H9 (cell line): ENCODE data around the gene REG4. TPM values are rescaled to one million over a fixed set of nuclear protein-coding genes. Genes with fewer than 3 reads are reported as not detected.

Source experiments
- DNase-seq: peaks from one replicate; pipeline ENCODE4 v3.0.0-alpha.2; 2017
- H2AFZ ChIP-seq: one replicate; pipeline ENCODE4 v1.6.1; 2013; ENCODE audit warnings: mild to moderate bottlenecking, low read length, control low read depth, moderate library complexity
- H2AK5ac ChIP-seq: 2 replicates; pipeline ENCODE4 v1.6.1; 2013; ENCODE audit warnings: low read length, control low read depth, mixed read lengths; ENCODE audit not compliant: insufficient read length
- H2BK120ac ChIP-seq: one replicate; pipeline ENCODE4 v1.6.1; 2013; ENCODE audit warnings: low read depth, mild to moderate bottlenecking, low read length, control low read depth, inconsistent platforms; ENCODE audit not compliant: poor library complexity, severe bottlenecking
- H2BK12ac ChIP-seq: 2 replicates; pipeline ENCODE4 v1.6.1; 2013; ENCODE audit warnings: low read length, control low read depth, mixed read lengths, low read depth; ENCODE audit not compliant: insufficient read length
- H2BK15ac ChIP-seq: 2 replicates; pipeline ENCODE4 v1.6.1; 2013; ENCODE audit warnings: low read depth, low read length, control low read depth
- H2BK20ac ChIP-seq: one replicate; pipeline ENCODE4 v1.6.1; 2013; ENCODE audit warnings: low read depth, mild to moderate bottlenecking, low read length, control low read depth, inconsistent platforms; ENCODE audit not compliant: poor library complexity, severe bottlenecking
- H2BK5ac ChIP-seq: 2 replicates; pipeline ENCODE4 v1.6.1; 2013; ENCODE audit warnings: low read length, control low read depth, mixed read lengths; ENCODE audit not compliant: insufficient read length
- H3K14ac ChIP-seq: 2 replicates; pipeline ENCODE4 v1.6.1; 2013; ENCODE audit warnings: low read length, control low read depth; ENCODE audit not compliant: insufficient read depth
- H3K18ac ChIP-seq: 2 replicates; pipeline ENCODE4 v1.6.1; 2013; ENCODE audit warnings: low read depth, mild to moderate bottlenecking, mixed read lengths, low read length, control low read depth; ENCODE audit not compliant: insufficient read length
- H3K23ac ChIP-seq: 2 replicates; pipeline ENCODE4 v1.6.1; 2013; ENCODE audit warnings: low read length, control low read depth, mixed read lengths, low read depth; ENCODE audit not compliant: insufficient read length
- H3K23me2 ChIP-seq: 2 replicates; pipeline ENCODE4 v1.6.1; 2013; ENCODE audit warnings: low read depth, mild to moderate bottlenecking, mixed read lengths, low read length, control low read depth; ENCODE audit not compliant: insufficient read length, poor library complexity, severe bottlenecking
- H3K27ac ChIP-seq: 2 replicates; pipeline ENCODE4 v1.5.1; 2013; ENCODE audit warnings: low read length, control low read depth, mixed read lengths, low read depth; ENCODE audit not compliant: insufficient read length
- H3K27me3 ChIP-seq: 2 replicates; pipeline ENCODE4 v1.6.1; 2013; ENCODE audit warnings: low read length, control low read depth, inconsistent platforms; ENCODE audit not compliant: insufficient read depth
- H3K4ac ChIP-seq: 2 replicates; pipeline ENCODE4 v1.6.1; 2013; ENCODE audit warnings: low read depth, mild to moderate bottlenecking, control low read depth, inconsistent platforms, low read length, moderate library complexity
- H3K4me1 ChIP-seq: 2 replicates; pipeline ENCODE4 v1.6.1; 2013; ENCODE audit warnings: low read length, control low read depth, inconsistent platforms; ENCODE audit not compliant: insufficient read depth
- H3K4me2 ChIP-seq: 2 replicates; pipeline ENCODE4 v1.6.1; 2013; ENCODE audit warnings: low read length, control low read depth, mixed read lengths; ENCODE audit not compliant: insufficient read length, insufficient read depth
- H3K56ac ChIP-seq: 2 replicates; pipeline ENCODE4 v1.6.1; 2013; ENCODE audit warnings: low read depth, mild to moderate bottlenecking, mixed read lengths, low read length, control low read depth; ENCODE audit not compliant: insufficient read length
- H3K79me1 ChIP-seq: 2 replicates; pipeline ENCODE4 v1.6.1; 2013; ENCODE audit warnings: low read depth, mild to moderate bottlenecking, moderate library complexity, low read length, control low read depth, inconsistent platforms; ENCODE audit not compliant: insufficient read depth, poor library complexity, severe bottlenecking
- H3K79me2 ChIP-seq: 2 replicates; pipeline ENCODE4 v1.6.1; 2013; ENCODE audit warnings: low read length, control low read depth, inconsistent platforms; ENCODE audit not compliant: insufficient read depth
- H3K9ac ChIP-seq: 2 replicates; pipeline ENCODE4 v1.6.1; 2013; ENCODE audit warnings: low read length, control low read depth, mixed read lengths; ENCODE audit not compliant: insufficient read length; ENCODE audit errors: extremely low read depth
- H3K9me3 ChIP-seq: one replicate; pipeline ENCODE4 v1.6.1; 2013; ENCODE audit warnings: low read depth, low read length, inconsistent platforms; ENCODE audit not compliant: control insufficient read depth
- H3T11ph ChIP-seq: one replicate; pipeline ENCODE4 v1.6.1; 2013; ENCODE audit warnings: mild to moderate bottlenecking, low read length, control low read depth, inconsistent platforms
- H4K20me1 ChIP-seq: one replicate; pipeline ENCODE4 v1.6.1; 2013; ENCODE audit not compliant: control insufficient read depth, insufficient read length, insufficient read depth
- H4K5ac ChIP-seq: 2 replicates; pipeline ENCODE4 v1.6.1; 2013; ENCODE audit warnings: low read depth, mild to moderate bottlenecking, mixed read lengths, low read length, control low read depth; ENCODE audit not compliant: insufficient read length
- H4K8ac ChIP-seq: replicated peaks from 2 replicates; pipeline ENCODE4 v1.6.1; 2013; ENCODE audit warnings: low read length, control low read depth, mixed read lengths, low read depth; ENCODE audit not compliant: insufficient read length
- H4K91ac ChIP-seq: 2 replicates; pipeline ENCODE4 v1.6.1; 2013; ENCODE audit warnings: low read depth, mild to moderate bottlenecking, moderate library complexity, mixed read lengths, low read length, control low read depth; ENCODE audit not compliant: insufficient read length
- H3K27ac Mint-ChIP-seq, 3 experiments: 2 replicates in 2 of 3; 3 replicates in 1 of 3; pipeline ENCODE4 v1.8.0; 2020 to 2021; ENCODE audit warnings: mixed read lengths in 3 of 3, mild to moderate bottlenecking in 1 of 3, moderate library complexity in 1 of 3
- H3K27me3 Mint-ChIP-seq: 2 replicates; pipeline ENCODE4 v1.8.0; 2021; ENCODE audit warnings: low read depth, mild to moderate bottlenecking, moderate library complexity, mixed read lengths
- H3K36me3 Mint-ChIP-seq, 3 experiments: 2 replicates in 2 of 3; 3 replicates in 1 of 3; pipeline ENCODE4 v1.8.0; 2020 to 2021; ENCODE audit warnings: low read depth in 3 of 3, mixed read lengths in 3 of 3; ENCODE audit not compliant: insufficient read depth in 1 of 3
- H3K4me1 Mint-ChIP-seq, 2 experiments: 2 replicates each; pipeline ENCODE4 v1.8.0; 2020; ENCODE audit warnings: mixed read lengths in 2 of 2
- H3K4me3 Mint-ChIP-seq, 2 experiments: 2 replicates in 1 of 2; 3 replicates in 1 of 2; pipeline ENCODE4 v1.8.0; 2020 to 2021; ENCODE audit warnings: mild to moderate bottlenecking in 2 of 2, mixed read lengths in 2 of 2, moderate library complexity in 1 of 2
- H3K9me3 Mint-ChIP-seq, 2 experiments: 2 replicates in 1 of 2; 3 replicates in 1 of 2; pipeline ENCODE4 v1.8.0; 2020; ENCODE audit warnings: mild to moderate bottlenecking in 2 of 2, mixed read lengths in 2 of 2, moderate library complexity in 1 of 2
- CTCF ChIP-seq: fragments of 200-600 bp; sonication (generic); conservative IDR thresholded peaks from 3 replicates; pipeline ENCODE4 v1.8.0; 2021; ENCODE audit warnings: antibody characterized with exemption, mild to moderate bottlenecking
- WGBS: extraction: QIAGEN DNeasy Blood & Tissue Kit; methylation state at CpG from one replicate; pipeline ENCODE4 v1.1.7; 2013; ENCODE audit warnings: missing lambda C conversion rate, low lambda C conversion rate, mixed read lengths; ENCODE audit not compliant: insufficient read length; ENCODE audit errors: extremely low coverage; 5-methylcytosine and 5-hydroxymethylcytosine counted together
- total RNA-seq: library from RNA; stranded (reverse); gene quantifications from 2 replicates; pipeline ENCODE4 v1.2.1, GENCODE V29; 2021

Gene REG4
- total RNA-seq, 1 experiment from 2014 or later: not detected

GRCh38 chr1:119762953-119763352, 48.3 kb downstream of the REG4 start:
- Histone ChIP-seq H4K8ac (no peak overlapping the region), H3K4ac (no peak overlapping the region), H3K56ac (no peak overlapping the region), H3T11ph (no peak overlapping the region), H3K23ac (no peak overlapping the region), H2BK120ac (no peak overlapping the region), H2BK5ac (no peak overlapping the region), H2BK20ac (no peak overlapping the region), H3K27me3 (no peaks in the 10 kb centered on the region), H3K79me2 (no peaks in the 10 kb centered on the region), H3K79me1 (no peaks in the 10 kb centered on the region), H2BK15ac (no peak overlapping the region), H2BK12ac (no peak overlapping the region), H3K9ac (no peak overlapping the region), H3K4me1 (no peaks in the 10 kb centered on the region), H4K20me1 (no peaks in the 10 kb centered on the region), H3K18ac (no peak overlapping the region), H3K27ac (no peak overlapping the region), H2AK5ac (no peak overlapping the region), H4K91ac (no peak overlapping the region), H3K23me2 (no peaks in the 10 kb centered on the region), H3K9me3 (no peaks in the 10 kb centered on the region), H3K4me2 (no peak overlapping the region), H3K14ac (no peak overlapping the region), H4K5ac (no peak overlapping the region), H2AFZ (no peak overlapping the region)
- H3K4me3 Mint-ChIP-seq: no peak overlapping the region
- DNase-seq: no peak
- TF ChIP-seq CTCF: no peak
- no peaks in the 10 kb centered on the region for H3K36me3 Mint-ChIP-seq
- WGBS: no CpG with 5 or more reads among the region's 1 CpG
- H3K9me3 Mint-ChIP-seq: no peaks in the 10 kb centered on the region; a peak in 1 of 5 replicates
- no peak overlapping the region for H3K27ac Mint-ChIP-seq
- peaks cover 7% of the 10 kb centered on the region for H3K27me3 Mint-ChIP-seq
- 0 out of 4 replicates have a peak, but pooled peaks cover 2% of the 10 kb centered on the region in 2 experiments for H3K4me1 Mint-ChIP-seq
